PFSK-1 (cell line): ENCODE data around the gene TEX14.
A peak's percentile ranks its signal among the peaks of the same experiment; 100 is the strongest.

Experiments
- POLR2AphosphoS5 ChIP-seq: IDR thresholded peaks from 2 replicates; pipeline ENCODE4 v1.6.1; 2012; ENCODE audit warnings: low read depth, mild to moderate bottlenecking, control low read depth, low read length, moderate library complexity
- REST ChIP-seq, 2 experiments: IDR thresholded peaks; 2 replicates each; pipeline versions ENCODE4 v1.6.1 to v1.8.0; 2011 to 2012; ENCODE audit warnings: low read depth in 2 of 2, low read length in 2 of 2, control low read depth in 1 of 2, inconsistent platforms in 1 of 2, mild to moderate bottlenecking in 1 of 2, moderate library complexity in 1 of 2; ENCODE audit not compliant: insufficient read depth in 1 of 2
- TAF1 ChIP-seq: IDR thresholded peaks from 2 replicates; pipeline ENCODE4 v1.6.1; 2012; ENCODE audit warnings: low read length, control low read depth, borderline replicate concordance; ENCODE audit not compliant: insufficient read depth

GRCh38 chr17:58517928-58518609 lies 173.8 kb downstream of the TEX14 start:
- TF ChIP-seq POLR2AphosphoS5 (peak; percentile 47; the same call in 1 of the 2 replicates), TAF1 (peak; percentile 56; the same call in 1 of the 2 replicates), REST (IDR thresholded peaks at IDR 0.05; ENCODE audit: insufficient read depth in 1 of 2, low read depth in 2 of 2, low read length in 2 of 2) (no peak)
